ENCODE measurements around the gene SPDEF. TPM values are rescaled to one million over a fixed set of nuclear protein-coding genes. Genes with fewer than 3 reads are reported as not detected.

The SPDEF gene
- total RNA-seq, 1 donor from 2014 or later = not detected

DNA sequence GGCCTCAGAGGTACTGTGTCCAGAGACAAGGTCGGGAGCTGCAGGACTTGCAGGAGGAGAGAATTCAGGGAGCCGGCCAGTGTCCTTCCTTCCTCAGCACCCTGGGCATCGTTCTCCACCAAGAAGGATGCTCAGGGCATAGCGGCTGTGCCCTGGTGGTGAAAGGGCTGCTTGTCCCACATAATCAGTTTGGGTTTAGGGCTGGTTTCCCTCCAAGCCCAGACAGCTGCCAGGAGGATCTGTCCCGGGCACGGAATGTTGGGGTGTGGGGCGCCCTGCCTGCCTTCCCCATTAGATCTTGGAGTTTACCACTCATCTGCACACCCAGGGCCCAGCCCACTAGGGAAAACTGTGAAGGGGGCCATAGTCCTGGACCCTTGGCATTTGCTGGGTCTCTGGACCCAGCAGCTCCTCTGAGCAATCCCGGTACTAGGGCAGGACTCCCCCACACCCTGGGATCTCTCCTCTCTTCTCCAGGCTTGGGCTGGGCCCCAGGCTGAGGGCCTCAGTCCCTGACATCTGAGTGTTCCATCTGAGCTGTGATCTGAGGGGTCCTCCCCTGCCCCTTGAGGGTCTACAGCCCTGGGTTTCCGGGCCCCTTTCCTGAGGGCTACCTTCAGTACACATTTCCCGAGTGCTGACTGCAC is 18.6 kb upstream of the SPDEF start:
- no peaks in the 10 kb centered on the region for H3K9me3 Mint-ChIP-seq
- H3K4me2 ChIP-seq = no peak overlapping the region

DNA sequence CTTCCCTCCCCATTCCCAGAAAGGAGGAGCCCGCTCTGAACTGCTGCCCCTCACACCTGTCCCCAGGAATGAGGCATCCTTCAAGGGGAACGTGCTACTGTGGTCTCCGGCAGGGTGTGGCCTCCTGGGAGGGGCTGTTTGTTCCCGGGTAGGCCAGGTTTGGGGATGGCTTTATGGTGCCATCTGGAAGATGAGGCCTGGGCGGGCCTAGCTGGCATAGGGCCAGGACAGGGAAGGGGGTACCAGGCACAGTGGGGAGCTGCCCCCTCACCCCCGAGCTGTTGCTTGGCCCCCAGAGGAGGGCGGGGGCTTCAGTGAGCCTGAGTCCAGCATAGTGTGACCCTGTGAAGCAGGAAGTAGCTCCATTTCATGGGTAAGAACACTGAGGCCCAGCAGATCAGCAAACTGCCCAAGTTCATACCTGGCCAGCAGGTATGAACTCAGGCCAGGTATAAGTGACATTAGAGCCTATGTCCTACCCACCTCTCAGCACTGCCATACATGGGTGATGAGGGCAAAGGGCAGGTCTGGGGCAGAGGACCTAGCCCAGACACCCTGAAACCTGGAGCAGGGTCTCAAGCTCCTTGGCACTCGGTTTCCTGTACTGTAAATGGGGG is 17.5 kb upstream of the SPDEF start:
- Histone ChIP-seq H3K79me2 (ENCODE audit: low read depth) (no peaks in the 10 kb centered on the region), H3K4me2 (no peak overlapping the region), H3F3A (ENCODE audit: low read depth) (peaks cover 2% of the 10 kb centered on the region), H3K9me3 (ENCODE audit: low read depth) (no peaks in the 10 kb centered on the region), H3K4me1 (no peaks in the 10 kb centered on the region), H2AFZ (replicated peaks) (no peak overlapping the region), H3K36me3 (no peaks in the 10 kb centered on the region), H3K27me3 (no peaks in the 10 kb centered on the region), H3K4me3 (no peak overlapping the region), H3K27ac (no peak overlapping the region), H3K9ac (no peak overlapping the region), H4K20me1 (ENCODE audit: low read depth) (no peaks in the 10 kb centered on the region)
- H3K4me3 Mint-ChIP-seq = no peak overlapping the region
- peaks cover 5% of the 10 kb centered on the region for H3K4me1 Mint-ChIP-seq
- no peak for DNase-seq (ENCODE audit: low spot score)
- peaks cover 8% of the 10 kb centered on the region for H3K27me3 Mint-ChIP-seq (ENCODE audit: insufficient read depth, low read depth)
- H3K36me3 Mint-ChIP-seq = no peaks in the 10 kb centered on the region
- TF ChIP-seq EZH2 (IDR thresholded peaks at IDR 0.05) = no peak
- TF ChIP-seq, protein P1, sequence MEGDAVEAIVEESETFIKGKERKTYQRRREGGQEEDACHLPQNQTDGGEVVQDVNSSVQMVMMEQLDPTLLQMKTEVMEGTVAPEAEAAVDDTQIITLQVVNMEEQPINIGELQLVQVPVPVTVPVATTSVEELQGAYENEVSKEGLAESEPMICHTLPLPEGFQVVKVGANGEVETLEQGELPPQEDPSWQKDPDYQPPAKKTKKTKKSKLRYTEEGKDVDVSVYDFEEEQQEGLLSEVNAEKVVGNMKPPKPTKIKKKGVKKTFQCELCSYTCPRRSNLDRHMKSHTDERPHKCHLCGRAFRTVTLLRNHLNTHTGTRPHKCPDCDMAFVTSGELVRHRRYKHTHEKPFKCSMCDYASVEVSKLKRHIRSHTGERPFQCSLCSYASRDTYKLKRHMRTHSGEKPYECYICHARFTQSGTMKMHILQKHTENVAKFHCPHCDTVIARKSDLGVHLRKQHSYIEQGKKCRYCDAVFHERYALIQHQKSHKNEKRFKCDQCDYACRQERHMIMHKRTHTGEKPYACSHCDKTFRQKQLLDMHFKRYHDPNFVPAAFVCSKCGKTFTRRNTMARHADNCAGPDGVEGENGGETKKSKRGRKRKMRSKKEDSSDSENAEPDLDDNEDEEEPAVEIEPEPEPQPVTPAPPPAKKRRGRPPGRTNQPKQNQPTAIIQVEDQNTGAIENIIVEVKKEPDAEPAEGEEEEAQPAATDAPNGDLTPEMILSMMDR (IDR thresholded peaks at IDR 0.05) = no peak
- TF ChIP-seq EZH2phosphoT487 (IDR thresholded peaks at IDR 0.05) = no peak
- no peak overlapping the region for H3K27ac Mint-ChIP-seq
- no peaks in the 10 kb centered on the region for H3K9me3 Mint-ChIP-seq

More for the DNA sequence above, 18.6 kb upstream of the SPDEF start:
- Histone ChIP-seq H3K79me2 (ENCODE audit: low read depth) (no peaks in the 10 kb centered on the region), H3K27me3 (no peaks in the 10 kb centered on the region), H3K4me1 (no peaks in the 10 kb centered on the region), H3K36me3 (no peaks in the 10 kb centered on the region), H3K9ac (no peak overlapping the region), H3K27ac (no peak overlapping the region), H2AFZ (replicated peaks) (no peak overlapping the region), H4K20me1 (ENCODE audit: low read depth) (no peaks in the 10 kb centered on the region), H3K9me3 (ENCODE audit: low read depth) (no peaks in the 10 kb centered on the region), H3K4me3 (no peak overlapping the region), H3F3A (ENCODE audit: low read depth) (peaks cover 2% of the 10 kb centered on the region)
- Mint-ChIP-seq H3K4me3 (no peak overlapping the region), H3K36me3 (no peaks in the 10 kb centered on the region), H3K4me1 (peaks cover 5% of the 10 kb centered on the region), H3K27ac (peak overlapping the region; percentile 75), H3K27me3 (ENCODE audit: insufficient read depth, low read depth) (peaks cover 6% of the 10 kb centered on the region)
- no peak for TF ChIP-seq EZH2phosphoT487 (IDR thresholded peaks at IDR 0.05)
- no peak for DNase-seq (ENCODE audit: low spot score)

DNA sequence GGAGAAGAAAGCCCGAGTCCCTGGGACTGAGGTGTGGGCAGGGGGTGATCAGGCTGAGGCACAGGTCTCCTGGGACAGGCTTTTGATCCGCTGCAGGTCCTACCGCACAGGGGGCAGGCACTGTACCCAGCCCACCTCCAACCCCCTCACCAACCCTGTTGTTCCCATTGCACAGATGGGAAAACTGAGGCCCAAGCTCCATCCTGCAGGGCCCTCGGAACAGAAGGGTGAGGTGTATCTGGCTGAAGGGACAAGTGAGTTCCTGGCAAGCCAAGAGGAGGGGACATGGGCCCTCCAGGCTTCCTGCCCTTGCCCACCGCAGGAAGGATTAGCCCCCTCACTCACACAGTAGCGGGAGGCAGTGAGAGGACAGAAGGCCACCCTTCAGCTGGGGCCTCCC is 16.5 kb upstream of the SPDEF start:
- H3K4me1 ChIP-seq = peaks cover 6% of the 10 kb centered on the region
- H3K36me3 ChIP-seq = no peaks in the 10 kb centered on the region
- H3K36me3 Mint-ChIP-seq = no peaks in the 10 kb centered on the region
- H3K4me3 Mint-ChIP-seq = no peak overlapping the region
- H2AFZ ChIP-seq (replicated peaks) = no peak overlapping the region
- DNase-seq (ENCODE audit: low spot score) = no peak
- no peak overlapping the region for H3K9ac ChIP-seq
- H4K20me1 ChIP-seq (ENCODE audit: low read depth) = no peaks in the 10 kb centered on the region
- no peaks in the 10 kb centered on the region for H3K79me2 ChIP-seq (ENCODE audit: low read depth)
- peaks cover 10% of the 10 kb centered on the region for H3K4me1 Mint-ChIP-seq
- H3K27me3 ChIP-seq = no peaks in the 10 kb centered on the region
- peak overlapping the region; percentile 62 for H3K27ac Mint-ChIP-seq
- TF ChIP-seq EZH2 (IDR thresholded peaks at IDR 0.05) (no peak), EZH2phosphoT487 (IDR thresholded peaks at IDR 0.05) (no peak)
- TF ChIP-seq, protein P1 (IDR thresholded peaks at IDR 0.05) = no peak
- no peaks in the 10 kb centered on the region for H3K9me3 ChIP-seq (ENCODE audit: low read depth)
- no peak overlapping the region for H3K27ac ChIP-seq
- H3K27me3 Mint-ChIP-seq (ENCODE audit: insufficient read depth, low read depth) = peaks cover 12% of the 10 kb centered on the region
- H3F3A ChIP-seq (ENCODE audit: low read depth) = no peaks in the 10 kb centered on the region
- no peak overlapping the region for H3K4me3 ChIP-seq
- no peaks in the 10 kb centered on the region for H3K9me3 Mint-ChIP-seq
- no peak overlapping the region for H3K4me2 ChIP-seq

DNA sequence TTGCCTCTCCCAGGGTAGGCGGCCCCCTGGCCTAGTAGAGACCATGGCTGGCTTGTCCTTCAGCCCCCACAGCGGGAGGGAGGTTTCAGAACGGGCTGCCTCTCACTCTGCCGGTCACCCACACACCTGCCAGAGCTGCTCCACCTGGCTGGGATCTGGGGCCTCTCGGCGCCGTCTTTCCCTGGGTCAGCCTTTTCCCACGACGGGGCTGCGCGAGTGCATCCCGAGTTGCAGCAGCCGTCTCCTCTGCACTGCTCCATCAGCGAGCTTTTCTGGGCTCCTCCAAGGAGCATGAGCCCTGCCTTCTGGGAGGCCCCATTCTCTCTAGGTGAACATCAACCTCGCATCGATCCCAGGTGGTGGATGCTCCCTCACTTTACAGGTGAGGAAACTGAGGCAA is 15.9 kb upstream of the SPDEF start:
- H3K4me1 ChIP-seq = peaks cover 6% of the 10 kb centered on the region
- no peaks in the 10 kb centered on the region for H3K79me2 ChIP-seq (ENCODE audit: low read depth)
- peak overlapping the region; percentile 62 for H3K27ac Mint-ChIP-seq
- H3K9me3 Mint-ChIP-seq = no peaks in the 10 kb centered on the region
- DNase-seq (ENCODE audit: low spot score) = no peak
- no peak overlapping the region for H3K4me3 ChIP-seq
- no peaks in the 10 kb centered on the region for H4K20me1 ChIP-seq (ENCODE audit: low read depth)
- H3K36me3 ChIP-seq = no peaks in the 10 kb centered on the region
- H3K36me3 Mint-ChIP-seq = no peaks in the 10 kb centered on the region
- H3K4me2 ChIP-seq = no peak overlapping the region
- peaks cover 16% of the 10 kb centered on the region for H3K4me1 Mint-ChIP-seq
- TF ChIP-seq, protein P1 (IDR thresholded peaks at IDR 0.05) = no peak
- H3K9ac ChIP-seq = no peak overlapping the region
- H3K27me3 ChIP-seq = no peaks in the 10 kb centered on the region
- no peaks in the 10 kb centered on the region for H3K9me3 ChIP-seq (ENCODE audit: low read depth)
- no peak overlapping the region for H2AFZ ChIP-seq (replicated peaks)
- H3K27me3 Mint-ChIP-seq (ENCODE audit: insufficient read depth, low read depth) = peaks cover 12% of the 10 kb centered on the region
- H3K27ac ChIP-seq = no peak overlapping the region
- no peaks in the 10 kb centered on the region for H3F3A ChIP-seq (ENCODE audit: low read depth)
- no peak overlapping the region for H3K4me3 Mint-ChIP-seq
